Measurements from ENCODE around the gene KCNJ3. TPM values are rescaled to one million over a fixed set of nuclear protein-coding genes. Genes with fewer than 3 reads are reported as not detected.
A peak's percentile ranks its signal among the peaks of the same experiment; 100 is the strongest.

The KCNJ3 gene
- total RNA-seq, 2 experiments from 2014 or later: not detected

DNA sequence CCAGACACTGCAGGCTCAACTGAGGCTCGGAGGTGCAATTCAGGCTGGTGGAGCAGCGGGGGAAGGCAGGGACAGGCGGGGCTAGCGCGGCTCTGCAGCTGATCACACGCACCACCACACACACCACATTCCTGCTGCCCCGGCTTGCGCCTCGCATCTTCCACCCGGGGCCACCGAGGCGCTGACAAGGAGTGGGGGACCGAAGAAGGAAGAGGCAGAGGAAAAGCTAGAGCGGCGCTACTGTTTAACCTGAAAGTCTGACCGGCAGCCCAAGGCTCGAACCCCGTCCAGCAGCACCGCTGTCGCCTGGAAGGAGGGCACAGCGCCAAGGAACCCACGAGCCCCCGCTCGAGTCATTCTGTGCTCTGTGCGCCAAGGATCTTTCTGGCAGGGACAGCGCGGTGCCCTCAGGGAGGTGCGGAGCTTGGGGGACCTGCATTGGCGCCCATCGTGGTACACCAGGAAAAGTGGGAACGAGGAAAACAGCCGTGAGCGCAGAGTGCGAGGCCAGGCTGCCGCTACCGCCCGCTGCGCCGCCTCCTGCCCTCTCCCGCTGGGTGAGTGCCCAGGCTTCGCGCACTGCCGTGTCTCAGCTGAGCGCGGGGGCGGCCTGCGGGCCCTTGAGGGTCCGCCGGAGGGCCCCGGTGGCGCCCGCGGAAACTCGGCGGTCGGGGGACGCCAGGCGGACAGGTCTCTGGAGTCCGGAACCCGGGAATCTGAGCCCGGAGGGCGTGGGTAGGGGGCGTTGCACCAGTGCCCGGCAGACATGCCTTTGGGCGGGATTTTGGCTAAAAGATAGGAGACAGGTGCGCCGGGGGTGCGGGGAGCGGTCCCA is 860 bp upstream of the KCNJ3 start:
- no peak overlapping the region for H3K27ac Mint-ChIP-seq
- H3K36me3 Mint-ChIP-seq: peaks cover 4% of the 10 kb centered on the region
- DNase-seq: no peak
- H3K4me1 Mint-ChIP-seq: peaks cover 4% of the 10 kb centered on the region
- peak overlapping the region; percentile 14 for H3K4me3 Mint-ChIP-seq
- peaks cover 53% of the 10 kb centered on the region for H3K27me3 Mint-ChIP-seq
- H3K9me3 Mint-ChIP-seq: peaks cover 3% of the 10 kb centered on the region

DNA sequence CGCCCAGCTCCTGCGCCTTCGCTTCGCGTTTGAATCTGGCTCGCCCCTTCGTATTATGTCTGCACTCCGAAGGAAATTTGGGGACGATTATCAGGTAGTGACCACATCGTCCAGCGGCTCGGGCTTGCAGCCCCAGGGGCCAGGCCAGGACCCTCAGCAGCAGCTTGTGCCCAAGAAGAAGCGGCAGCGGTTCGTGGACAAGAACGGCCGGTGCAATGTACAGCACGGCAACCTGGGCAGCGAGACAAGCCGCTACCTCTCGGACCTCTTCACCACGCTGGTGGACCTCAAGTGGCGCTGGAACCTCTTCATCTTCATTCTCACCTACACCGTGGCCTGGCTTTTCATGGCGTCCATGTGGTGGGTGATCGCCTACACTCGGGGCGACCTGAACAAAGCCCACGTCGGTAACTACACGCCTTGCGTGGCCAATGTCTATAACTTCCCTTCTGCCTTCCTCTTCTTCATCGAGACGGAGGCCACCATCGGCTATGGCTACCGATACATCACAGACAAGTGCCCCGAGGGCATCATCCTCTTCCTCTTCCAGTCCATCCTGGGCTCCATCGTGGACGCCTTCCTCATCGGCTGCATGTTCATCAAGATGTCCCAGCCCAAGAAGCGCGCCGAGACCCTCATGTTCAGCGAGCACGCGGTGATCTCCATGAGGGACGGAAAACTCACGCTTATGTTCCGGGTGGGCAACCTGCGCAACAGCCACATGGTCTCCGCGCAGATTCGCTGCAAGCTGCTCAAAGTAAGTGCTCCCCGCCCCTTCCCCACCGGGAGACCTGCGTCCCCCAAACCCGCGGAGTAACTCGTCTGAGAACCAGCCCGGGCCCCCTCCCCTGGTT is 453 bp downstream of the KCNJ3 start:
- H3K27ac Mint-ChIP-seq: no peak overlapping the region
- DNase-seq: no peak
- peaks cover 4% of the 10 kb centered on the region for H3K4me1 Mint-ChIP-seq
- H3K4me3 Mint-ChIP-seq: peak overlapping the region; percentile 49
- peaks cover 3% of the 10 kb centered on the region for H3K9me3 Mint-ChIP-seq
- H3K27me3 Mint-ChIP-seq: peaks cover 53% of the 10 kb centered on the region
- peaks cover 4% of the 10 kb centered on the region for H3K36me3 Mint-ChIP-seq

DNA sequence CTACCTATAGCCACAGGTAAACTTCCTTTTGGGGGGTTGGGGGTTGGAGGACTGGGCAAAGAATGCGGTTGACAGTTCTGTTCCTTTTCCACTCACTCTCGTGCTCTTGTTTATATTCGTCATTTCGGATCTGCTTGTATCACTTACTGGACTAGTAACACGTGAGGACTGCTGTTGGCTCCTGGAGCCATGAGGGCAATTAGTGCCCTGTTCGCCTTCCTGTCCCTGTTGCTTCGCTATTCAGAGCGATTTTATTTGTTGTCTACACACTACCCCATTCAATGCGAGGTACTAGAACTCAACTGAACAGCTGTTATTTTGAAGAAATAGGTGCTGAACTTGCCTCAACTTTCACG is 1.1 kb downstream of the KCNJ3 start:
- H3K9me3 Mint-ChIP-seq: peaks cover 3% of the 10 kb centered on the region
- H3K4me3 Mint-ChIP-seq: no peak overlapping the region
- peaks cover 4% of the 10 kb centered on the region for H3K36me3 Mint-ChIP-seq
- H3K27me3 Mint-ChIP-seq: peaks cover 53% of the 10 kb centered on the region
- H3K27ac Mint-ChIP-seq: no peak overlapping the region
- no peak for DNase-seq
- H3K4me1 Mint-ChIP-seq: peaks cover 4% of the 10 kb centered on the region

DNA sequence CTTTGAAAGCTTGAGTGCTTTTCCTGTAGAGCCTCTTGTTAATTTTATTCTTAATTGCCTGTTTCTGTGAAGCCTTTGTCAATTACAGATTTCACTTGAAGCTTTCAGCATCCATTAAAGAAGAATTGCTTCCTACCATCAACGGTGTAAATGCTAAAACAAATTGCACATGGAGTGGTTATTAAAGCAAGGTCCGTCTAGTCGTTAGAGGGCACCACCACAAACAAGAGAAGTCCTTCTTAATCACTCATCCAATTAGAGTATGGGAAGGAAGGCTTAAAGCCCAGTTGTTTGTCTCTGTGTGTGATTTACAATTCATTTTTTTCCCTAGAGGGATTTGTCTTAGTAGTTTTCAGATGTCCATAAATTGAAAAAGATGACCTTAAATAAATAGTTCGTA is 1.6 kb downstream of the KCNJ3 start:
- no peak for DNase-seq
- Mint-ChIP-seq H3K4me1 (peaks cover 4% of the 10 kb centered on the region), H3K27me3 (peaks cover 53% of the 10 kb centered on the region), H3K9me3 (peaks cover 3% of the 10 kb centered on the region), H3K27ac (no peak overlapping the region), H3K4me3 (no peak overlapping the region), H3K36me3 (peaks cover 4% of the 10 kb centered on the region)

DNA sequence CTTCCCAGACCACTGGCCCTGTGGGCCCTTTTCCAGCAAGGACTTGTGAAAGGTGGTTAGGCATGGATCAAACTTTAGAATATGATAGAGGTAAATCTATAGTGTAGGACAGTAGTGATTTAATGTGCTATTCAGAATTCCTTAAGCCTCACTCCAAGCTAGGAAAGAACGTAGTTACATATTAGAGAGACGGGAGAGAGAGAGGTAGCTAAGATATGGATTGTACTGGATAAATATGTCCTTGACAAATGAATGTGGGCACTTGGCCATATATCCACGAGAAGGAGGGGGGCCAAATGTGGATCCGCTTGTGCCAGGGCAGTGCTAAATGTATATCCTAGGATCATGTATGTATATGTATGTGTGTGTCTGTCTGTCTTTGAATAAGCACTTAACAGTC is 6.5 kb downstream of the KCNJ3 start:
- no peak for DNase-seq
- H3K4me3 Mint-ChIP-seq: no peak overlapping the region
- peaks cover 11% of the 10 kb centered on the region for H3K27me3 Mint-ChIP-seq
- no peaks in the 10 kb centered on the region for H3K4me1 Mint-ChIP-seq
- H3K27ac Mint-ChIP-seq: no peak overlapping the region
- no peaks in the 10 kb centered on the region for H3K36me3 Mint-ChIP-seq
- H3K9me3 Mint-ChIP-seq: no peaks in the 10 kb centered on the region

DNA sequence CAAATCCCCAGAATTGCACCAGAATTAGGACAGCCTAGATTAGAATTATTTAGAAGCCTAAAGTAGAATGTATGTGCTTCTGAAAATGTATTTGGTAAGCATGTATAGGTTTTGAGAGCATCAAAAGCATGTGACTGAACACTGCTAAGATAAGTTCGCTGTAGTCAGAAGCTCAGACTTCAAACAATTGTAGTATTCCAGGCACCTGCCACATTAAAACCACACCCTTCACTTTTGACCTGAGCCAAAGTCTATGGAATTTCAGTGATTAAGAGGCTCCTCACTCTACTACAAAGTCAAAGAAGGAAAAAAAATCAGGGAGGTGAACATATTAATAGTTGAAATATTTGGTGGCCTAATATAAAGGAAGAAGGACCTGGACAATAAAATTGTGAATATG is 8.2 kb downstream of the KCNJ3 start:
- Mint-ChIP-seq H3K9me3 (no peaks in the 10 kb centered on the region), H3K4me3 (no peak overlapping the region), H3K27ac (no peak overlapping the region), H3K27me3 (peaks cover 2% of the 10 kb centered on the region), H3K36me3 (no peaks in the 10 kb centered on the region), H3K4me1 (no peaks in the 10 kb centered on the region)
- no peak for DNase-seq

DNA sequence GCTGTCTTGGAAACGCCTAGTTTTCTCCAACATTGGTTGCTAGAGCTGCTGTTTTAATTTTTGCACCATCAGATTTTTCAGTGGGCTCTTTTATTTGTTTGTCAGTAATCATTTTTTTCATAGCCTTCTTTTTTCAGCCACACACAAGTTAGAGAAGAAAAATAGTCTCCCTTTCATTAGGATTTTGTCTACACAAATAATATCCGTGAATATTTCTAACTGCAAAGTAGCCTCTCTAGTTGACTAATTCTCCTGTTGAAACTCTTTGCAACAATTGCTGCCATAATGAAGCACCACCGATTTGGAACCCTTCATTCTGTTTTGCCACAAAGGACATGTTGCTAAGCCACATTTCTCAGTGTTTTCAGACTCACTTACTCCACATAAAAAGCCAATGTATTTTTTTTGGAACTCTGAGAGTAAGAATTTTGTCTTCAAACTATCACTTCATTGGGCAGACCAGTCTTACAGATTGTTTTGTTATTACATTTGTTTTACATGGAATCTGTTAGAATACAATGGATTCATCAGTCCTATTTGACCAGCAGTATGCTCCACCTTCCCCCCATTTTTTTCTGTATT is 9.6 kb downstream of the KCNJ3 start:
- no peaks in the 10 kb centered on the region for H3K36me3 Mint-ChIP-seq
- no peak overlapping the region for H3K4me3 Mint-ChIP-seq
- no peaks in the 10 kb centered on the region for H3K9me3 Mint-ChIP-seq
- H3K27me3 Mint-ChIP-seq: no peaks in the 10 kb centered on the region
- H3K4me1 Mint-ChIP-seq: no peaks in the 10 kb centered on the region
- no peak overlapping the region for H3K27ac Mint-ChIP-seq
- DNase-seq: no peak

DNA sequence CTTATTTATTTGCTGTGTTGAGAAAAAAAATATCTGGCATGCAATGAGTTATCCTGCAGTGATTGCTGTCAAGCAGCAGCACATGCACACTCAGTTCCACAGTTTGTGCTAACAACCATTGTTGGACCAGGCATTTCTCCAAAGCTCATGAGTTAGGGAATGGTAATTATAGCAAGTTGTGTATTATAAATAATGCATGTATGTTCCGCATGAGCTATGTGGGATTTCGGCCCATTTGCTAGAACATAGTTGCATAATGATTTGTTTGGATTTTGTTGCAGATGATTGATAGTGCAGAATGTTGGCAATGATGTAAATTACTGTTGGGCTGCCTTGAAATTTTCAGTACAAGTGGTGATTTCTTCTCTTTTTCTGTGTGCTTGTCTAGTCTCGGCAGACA is 10.7 kb downstream of the KCNJ3 start:
- H3K36me3 Mint-ChIP-seq: no peaks in the 10 kb centered on the region
- H3K27ac Mint-ChIP-seq: no peak overlapping the region
- H3K4me3 Mint-ChIP-seq: no peak overlapping the region
- H3K9me3 Mint-ChIP-seq: no peaks in the 10 kb centered on the region
- no peak for DNase-seq
- no peaks in the 10 kb centered on the region for H3K27me3 Mint-ChIP-seq
- H3K4me1 Mint-ChIP-seq: no peaks in the 10 kb centered on the region

DNA sequence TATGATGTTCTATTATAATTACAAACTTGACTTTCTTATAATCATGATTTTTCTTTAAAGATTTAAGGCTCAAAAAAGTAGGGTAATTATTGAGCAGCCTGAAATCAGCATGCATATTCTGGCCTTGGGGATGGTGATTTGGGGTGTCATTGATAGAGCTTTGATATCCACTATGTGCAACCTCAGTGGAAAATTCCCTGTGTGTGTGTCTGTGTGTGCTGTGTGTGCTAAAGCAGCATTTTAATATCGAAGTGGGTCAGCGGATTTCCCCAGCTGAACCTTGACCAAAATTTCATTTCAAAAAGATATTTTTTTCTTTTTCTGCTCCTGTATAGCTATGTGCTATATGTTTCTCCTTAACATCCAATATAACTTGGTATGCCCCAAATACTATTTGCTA is 11.6 kb downstream of the KCNJ3 start:
- no peak for DNase-seq
- Mint-ChIP-seq H3K4me1 (no peaks in the 10 kb centered on the region), H3K9me3 (no peaks in the 10 kb centered on the region), H3K27me3 (no peaks in the 10 kb centered on the region), H3K36me3 (no peaks in the 10 kb centered on the region), H3K4me3 (no peak overlapping the region), H3K27ac (no peak overlapping the region)

DNA sequence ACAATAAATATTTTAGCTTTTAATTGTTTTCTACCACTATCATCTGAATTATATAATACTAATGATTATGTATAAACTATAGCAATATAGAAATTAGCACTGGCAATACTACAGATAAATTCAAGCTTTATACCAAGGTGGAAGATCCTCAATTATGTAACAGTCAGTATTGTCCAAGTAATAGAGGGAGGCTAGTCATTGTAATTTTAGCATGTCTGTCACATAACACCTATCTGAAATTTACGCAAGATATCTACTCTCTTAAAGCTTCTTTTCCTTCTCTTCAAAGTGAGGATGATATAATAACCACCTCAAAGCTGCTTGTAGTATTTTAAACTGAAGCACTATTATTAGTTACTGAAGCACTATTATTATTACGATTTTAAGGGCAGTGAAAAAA is 12.2 kb downstream of the KCNJ3 start:
- Mint-ChIP-seq H3K4me1 (no peaks in the 10 kb centered on the region), H3K27ac (no peak overlapping the region), H3K36me3 (no peaks in the 10 kb centered on the region), H3K4me3 (no peak overlapping the region), H3K9me3 (no peaks in the 10 kb centered on the region), H3K27me3 (no peaks in the 10 kb centered on the region)
- DNase-seq: no peak

DNA sequence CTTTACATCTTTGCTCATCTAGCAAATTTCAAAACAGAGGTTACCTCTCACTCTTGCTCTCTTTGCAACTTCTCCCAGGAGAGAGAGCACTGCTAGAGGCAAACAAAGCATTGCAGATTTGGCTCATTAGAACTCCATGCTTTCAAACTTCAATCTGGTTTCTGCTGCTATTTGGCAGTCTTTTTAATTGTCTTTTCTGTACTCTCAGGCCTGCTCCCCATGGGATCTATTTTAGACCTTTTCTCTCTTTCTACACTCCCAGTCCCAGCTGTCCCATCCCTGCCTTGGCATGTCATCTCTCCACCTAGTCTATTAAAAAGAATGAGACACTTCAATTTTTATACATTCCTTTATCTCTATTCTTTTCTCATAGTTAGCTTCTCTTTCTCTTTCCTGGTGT is 15.2 kb downstream of the KCNJ3 start:
- no peaks in the 10 kb centered on the region for H3K9me3 Mint-ChIP-seq
- no peak overlapping the region for H3K4me3 Mint-ChIP-seq
- no peaks in the 10 kb centered on the region for H3K36me3 Mint-ChIP-seq
- H3K4me1 Mint-ChIP-seq: no peaks in the 10 kb centered on the region
- no peak overlapping the region for H3K27ac Mint-ChIP-seq
- no peaks in the 10 kb centered on the region for H3K27me3 Mint-ChIP-seq
- DNase-seq: no peak

DNA sequence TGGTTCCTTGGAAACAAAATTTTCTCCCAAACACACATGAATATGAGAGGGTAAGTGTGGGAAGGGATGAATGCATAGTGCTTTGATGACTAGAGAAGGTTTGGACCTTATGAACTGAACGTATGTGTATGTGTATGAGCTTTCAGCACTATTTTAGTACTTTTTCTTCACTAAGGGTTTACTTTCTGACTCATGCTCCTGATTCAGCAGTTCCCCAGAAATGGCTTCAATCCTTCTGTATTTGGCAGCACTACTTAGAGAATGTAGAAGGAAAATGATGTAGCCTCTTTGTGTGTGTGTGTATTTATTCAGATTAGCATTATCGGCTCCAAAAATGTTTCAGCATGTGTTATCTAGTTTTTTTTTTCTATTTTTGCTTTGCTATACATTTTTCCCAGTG is 22.2 kb downstream of the KCNJ3 start:
- H3K4me3 Mint-ChIP-seq: no peak overlapping the region
- no peak for DNase-seq
- peaks cover 3% of the 10 kb centered on the region for H3K27me3 Mint-ChIP-seq
- no peaks in the 10 kb centered on the region for H3K4me1 Mint-ChIP-seq
- no peak overlapping the region for H3K27ac Mint-ChIP-seq
- no peaks in the 10 kb centered on the region for H3K9me3 Mint-ChIP-seq
- no peaks in the 10 kb centered on the region for H3K36me3 Mint-ChIP-seq

DNA sequence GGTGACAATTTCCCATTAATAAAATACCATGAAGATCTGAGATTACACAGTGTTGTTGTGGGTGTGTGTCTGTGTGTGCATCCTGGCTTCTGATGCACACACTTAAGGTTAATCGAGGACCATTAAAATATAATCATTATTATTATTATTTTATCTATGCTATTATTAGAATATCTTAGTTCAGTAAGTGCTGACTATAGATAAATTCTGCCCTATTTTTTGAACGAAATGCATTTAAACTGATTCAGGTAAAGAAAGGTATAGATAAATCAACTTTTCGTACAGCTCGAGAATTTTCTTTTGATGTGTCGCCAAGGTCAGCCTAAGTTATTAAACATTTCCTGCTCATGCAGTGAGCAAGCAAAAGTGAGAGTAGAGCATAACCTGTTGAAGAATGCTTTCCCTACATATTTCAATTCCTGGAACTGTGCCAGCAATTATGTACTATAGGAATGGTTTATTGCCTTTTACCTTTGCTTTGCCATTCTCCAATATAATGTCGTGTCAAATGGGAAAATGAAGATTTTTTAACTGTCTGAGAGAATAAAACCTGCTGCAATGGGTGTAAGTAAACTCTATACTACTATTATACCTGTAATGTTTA is 25.8 kb downstream of the KCNJ3 start:
- Mint-ChIP-seq H3K36me3 (no peaks in the 10 kb centered on the region), H3K27me3 (peaks cover 3% of the 10 kb centered on the region), H3K9me3 (no peaks in the 10 kb centered on the region), H3K4me1 (no peaks in the 10 kb centered on the region), H3K27ac (no peak overlapping the region), H3K4me3 (no peak overlapping the region)
- DNase-seq: no peak

DNA sequence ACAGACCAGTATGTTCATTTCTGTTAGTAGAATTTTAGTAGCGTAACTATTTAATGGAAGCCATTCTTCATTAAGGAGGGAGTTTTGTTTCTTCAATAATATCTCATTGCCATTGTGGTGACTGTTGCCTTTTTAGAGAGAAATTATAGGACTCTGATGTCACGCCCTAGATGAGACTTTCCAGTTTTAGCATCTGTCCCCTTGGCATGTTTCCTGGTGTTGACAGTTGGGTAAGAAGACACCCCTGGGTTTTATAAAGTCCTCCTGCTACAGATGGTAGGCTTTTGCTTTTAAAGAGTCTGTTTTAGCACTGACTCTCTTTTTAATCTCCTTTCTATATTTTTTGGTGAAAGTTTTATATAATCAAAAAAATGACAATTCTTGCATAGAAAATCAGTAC is 41.9 kb downstream of the KCNJ3 start:
- Mint-ChIP-seq H3K9me3 (peaks cover 1% of the 10 kb centered on the region), H3K4me1 (no peaks in the 10 kb centered on the region), H3K27me3 (no peaks in the 10 kb centered on the region), H3K27ac (no peak overlapping the region), H3K4me3 (no peak overlapping the region), H3K36me3 (no peaks in the 10 kb centered on the region)
- DNase-seq: no peak

DNA sequence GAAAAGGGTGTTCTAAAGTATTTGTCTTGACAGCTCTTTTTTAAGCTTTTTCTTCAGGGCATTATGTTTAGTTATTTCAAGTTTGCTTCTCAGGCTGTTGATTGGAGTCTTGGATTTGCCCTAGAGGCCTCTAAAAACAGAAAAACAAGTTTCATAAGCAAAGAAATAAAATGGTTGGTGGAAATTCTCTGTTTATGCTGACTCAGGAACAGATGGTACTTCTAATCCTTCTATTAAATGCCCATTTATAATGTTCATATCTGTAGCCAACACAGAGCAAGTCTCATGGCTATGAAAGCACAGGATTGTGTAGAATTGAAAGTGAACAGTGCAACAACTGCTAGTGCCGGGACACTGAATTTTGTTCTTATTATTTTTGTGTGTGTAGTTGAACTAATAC is 60.4 kb downstream of the KCNJ3 start:
- Mint-ChIP-seq H3K36me3 (no peaks in the 10 kb centered on the region), H3K4me3 (no peak overlapping the region), H3K9me3 (no peaks in the 10 kb centered on the region), H3K27me3 (no peaks in the 10 kb centered on the region), H3K4me1 (no peaks in the 10 kb centered on the region), H3K27ac (no peak overlapping the region)
- DNase-seq: no peak
